Endothelial cell of umbilical vein (primary cell): ENCODE results near the gene GADD45G. TPM values are rescaled to one million over a fixed set of nuclear protein-coding genes. Genes with fewer than 3 reads are reported as not detected.
A peak's percentile ranks its signal among the peaks of the same experiment; 100 is the strongest.

Experiments
- Bru-seq: library from RNA; stranded (reverse); fragments of 400-500 nt; gene quantifications from one replicate; lab custom pipeline; 2021; lab: Mats Ljungman, UMichigan
- BruChase-seq, 2 experiments: library from RNA; stranded (reverse); fragments of 400-500 nt; gene quantifications; one replicate each; lab custom pipeline; 2021; lab: Mats Ljungman, UMichigan
- BruUV-seq: library from RNA; stranded (reverse); fragments of 400-500 nt; replicated peaks from 2 replicates; lab custom pipeline; 2021; lab: Mats Ljungman, UMichigan
- CTCF ChIA-PET: fragments of 300-600, 350-600 bp; sonication (Branson Sonifier 250); formaldehyde crosslinking; loops from one replicate; lab custom pipeline; 2021; ENCODE audit warnings: antibody characterized with exemption, inconsistent platforms; lab: Charles Lee
- POLR2A ChIA-PET: fragments of 300-600, 350-600 bp; sonication (Branson Sonifier 250); formaldehyde crosslinking; loops from one replicate; lab custom pipeline; 2021; ENCODE audit warnings: antibody characterized with exemption, inconsistent platforms; lab: Charles Lee
- DNase-seq: peaks from one replicate; pipeline ENCODE4 v3.0.0-alpha.2; 2011; ENCODE audit warnings: low read depth, low spot score
- FAIRE-seq: peaks from 2 replicates; lab custom pipeline; 2011; peaks lifted over from hg19 to GRCh38; lab: Jason Lieb, UNC
- H2AFZ ChIP-seq: 2 replicates; pipeline ENCODE4 v1.6.0; 2012; ENCODE audit warnings: low read depth, low read length, control low read depth, inconsistent platforms
- H3K27ac ChIP-seq: 2 replicates; pipeline ENCODE4 v1.5.1; 2011; ENCODE audit warnings: low read depth, mild to moderate bottlenecking, control low read depth, low read length, moderate library complexity; ENCODE audit not compliant: insufficient read depth
- H3K27me3 ChIP-seq, 2 experiments: 2 replicates each; pipeline versions ENCODE4 v1.6.0 to v1.6.1; 2011; ENCODE audit warnings: low read length in 2 of 2, mixed read lengths in 1 of 2; ENCODE audit not compliant: control insufficient read depth in 2 of 2, insufficient read depth in 2 of 2
- H3K36me3 ChIP-seq, 2 experiments: 2 replicates in 1 of 2; 3 replicates in 1 of 2; pipeline ENCODE4 v1.5.1; 2011; ENCODE audit warnings: low read length in 2 of 2, mild to moderate bottlenecking in 1 of 2, moderate library complexity in 1 of 2; ENCODE audit not compliant: control insufficient read depth in 2 of 2, insufficient read depth in 2 of 2; ENCODE audit errors: extremely low read depth in 1 of 2
- H3K4me1 ChIP-seq: 3 replicates; pipeline ENCODE4 v1.5.1; 2011; ENCODE audit warnings: mild to moderate bottlenecking, low read length; ENCODE audit not compliant: control insufficient read depth, insufficient read depth; ENCODE audit errors: extremely low read depth
- H3K4me2 ChIP-seq: 2 replicates; pipeline ENCODE4 v1.6.1; 2011; ENCODE audit warnings: low read length, control low read depth, mixed read lengths; ENCODE audit not compliant: insufficient read depth
- H3K4me3 ChIP-seq, 3 experiments: fragments of 200-600 bp in 1 of 3; sonication (generic), shearing (Covaris generic) in 1 of 3; replicated peaks in 1 of 3; 2 replicates each; pipeline ENCODE4 v1.5.1; 2011 to 2016; ENCODE audit warnings: control low read depth in 3 of 3, low read length in 3 of 3, mild to moderate bottlenecking in 2 of 3, inconsistent platforms in 1 of 3, low read depth in 1 of 3, moderate library complexity in 1 of 3; ENCODE audit not compliant: insufficient read depth in 1 of 3
- H3K79me2 ChIP-seq: 2 replicates; pipeline ENCODE4 v1.6.0; 2012; ENCODE audit warnings: low read length, inconsistent platforms; ENCODE audit not compliant: control insufficient read depth, insufficient read depth
- H3K9ac ChIP-seq: replicated peaks from 2 replicates; pipeline ENCODE3; 2011; ENCODE audit warnings: low read length, control low read depth; ENCODE audit not compliant: insufficient read depth; ENCODE audit errors: extremely low read depth
- H3K9me1 ChIP-seq: replicated peaks from 3 replicates; pipeline ENCODE4 v1.6.0; 2011; ENCODE audit warnings: mild to moderate bottlenecking, low read length; ENCODE audit not compliant: control insufficient read depth, insufficient read depth; ENCODE audit errors: extremely low read depth
- H3K9me3 ChIP-seq: replicated peaks from 2 replicates; pipeline ENCODE4 v1.5.1; 2012; ENCODE audit warnings: low read length, inconsistent platforms; ENCODE audit not compliant: control insufficient read depth, insufficient read depth
- H4K20me1 ChIP-seq: replicated peaks from 2 replicates; pipeline ENCODE3; 2011; ENCODE audit warnings: mild to moderate bottlenecking, low read length; ENCODE audit not compliant: control insufficient read depth, insufficient read depth; ENCODE audit errors: extremely low read depth
- MYC ChIP-seq: IDR thresholded peaks from one replicate; pipeline ENCODE4 v1.6.1; 2011; ENCODE audit warnings: mild to moderate bottlenecking, low read depth, low read length
- POLR2A ChIP-seq: IDR thresholded peaks from 2 replicates; pipeline ENCODE4 v1.6.1; 2012; ENCODE audit warnings: low read depth, mild to moderate bottlenecking, control low read depth, low read length
- dilution Hi-C: fragments of 300-500 bp; cut with MboI; formaldehyde crosslinking; loops from one replicate; pipeline ENCODE4 v1.15.0; 2019; ENCODE audit warnings: low sequenced_read_pairs; ENCODE audit not compliant: extremely low pct_ligation_motif_present
- intact Hi-C: fragments of 100-400 bp; cut with micrococcal nuclease; formaldehyde crosslinking; loops from one replicate; pipeline ENCODE4 v1.10.0; 2022
- long read RNA-seq: library from polyadenylated mRNA; stranded (forward); transcript quantifications from one replicate; pipeline ENCODE4 v2.0.0, GENCODE V29; 2021
- polyA minus RNA-seq, 3 experiments: library from RNA; depleted of rRNA, polyadenylated mRNA; stranded (reverse); fragments of >200 nt; gene quantifications; 1 replicate in 1 of 3; 2 replicates in 2 of 3; pipeline ENCODE4 v1.2.3, GENCODE V29; 2011
- polyA plus RNA-seq, 4 experiments: library from polyadenylated mRNA; depleted of rRNA in 3 of 4; stranded (reverse) in 3 of 4; unstranded in 1 of 4; fragments of >200 nt; gene quantifications; 2 replicates each; pipeline versions ENCODE4 v1.2.1 to v1.2.3, GENCODE V29; 2011 to 2012; ENCODE audit warnings: missing spikeins in 1 of 4
- total RNA-seq: library from RNA; stranded (reverse); gene quantifications from 2 replicates; pipeline ENCODE4 v1.2.3, GENCODE V29; 2021
- TF ChIP-seq, protein P1 (sequence below): IDR thresholded peaks from 2 replicates; pipeline ENCODE4 v1.6.1; 2011; ENCODE audit not compliant: insufficient read depth, insufficient read length

Gene GADD45G, protein sequence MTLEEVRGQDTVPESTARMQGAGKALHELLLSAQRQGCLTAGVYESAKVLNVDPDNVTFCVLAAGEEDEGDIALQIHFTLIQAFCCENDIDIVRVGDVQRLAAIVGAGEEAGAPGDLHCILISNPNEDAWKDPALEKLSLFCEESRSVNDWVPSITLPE
- total RNA-seq (0.64 and 1.0 TPM in 2 replicates), polyA plus RNA-seq (0.44 and 0.46 TPM in 2 replicates), polyA minus RNA-seq (not detected in 2 replicates), Bru-seq, nascent RNA (percentile 41 among the genes with signal in this experiment), BruChase-seq, experiment 1, labeled RNA remaining after a 6-hour chase (percentile 26 among the genes with signal in this experiment), BruChase-seq, experiment 2, labeled RNA remaining after a 2-hour chase (percentile 37 among the genes with signal in this experiment)
- polyA plus RNA-seq (2011; cell fraction: cytosol; rRNA removed) = 0.22 and 0.28 TPM in 2 replicates
- polyA plus RNA-seq (2011; cell fraction: nucleus; rRNA removed) = 0.14 and 0.37 TPM in 2 replicates
- 0.27 TPM in 2 replicates for polyA plus RNA-seq (2012)
- polyA minus RNA-seq (2011; cell fraction: cytosol; rRNA and poly(A)+ RNA removed) = not detected
- 0.48 TPM in 1 of 2 replicates, not detected in the other for polyA minus RNA-seq (2011; cell fraction: nucleus; rRNA and poly(A)+ RNA removed)
- long read RNA-seq, partial matches to known transcripts = 0 of 2 reads
- long read RNA-seq, other reads (novel, unspliced or antisense) = 1 of 2 reads

DNA sequence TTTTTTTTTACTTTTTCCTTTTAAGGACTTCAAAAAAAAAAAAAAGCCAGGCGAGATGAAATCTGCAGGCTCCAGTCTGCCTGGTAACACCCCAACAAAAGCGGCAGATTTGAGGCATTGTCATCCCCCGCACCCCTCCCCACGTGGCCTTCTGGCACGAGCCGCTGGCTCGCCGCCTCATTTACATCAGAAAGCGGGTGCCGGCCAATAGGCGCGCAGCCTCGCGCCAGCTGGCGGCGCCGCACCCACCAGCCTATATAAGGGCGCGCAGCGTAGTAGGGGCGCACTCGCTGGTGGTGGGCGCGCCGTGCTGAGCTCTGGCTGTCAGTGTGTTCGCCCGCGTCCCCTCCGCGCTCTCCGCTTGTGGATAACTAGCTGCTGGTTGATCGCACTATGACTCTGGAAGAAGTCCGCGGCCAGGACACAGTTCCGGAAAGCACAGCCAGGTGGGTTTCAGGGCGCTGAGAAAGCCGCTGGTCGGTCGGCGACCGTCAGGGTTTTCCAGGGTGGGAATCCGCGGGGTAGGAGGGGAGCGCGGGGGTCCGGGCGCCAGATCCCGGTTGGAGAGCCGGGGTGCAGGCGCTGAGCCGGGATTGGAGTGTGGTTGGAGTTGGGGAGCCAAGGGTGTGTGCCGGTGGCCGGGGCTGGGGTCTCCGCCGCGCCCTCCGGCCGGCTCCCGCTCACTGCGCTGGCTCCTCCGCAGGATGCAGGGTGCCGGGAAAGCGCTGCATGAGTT lies at the start of gene GADD45G:
TSS of gene GADD45G (plus strand) at position 284 of the 736 bp plus-strand sequence. CDS start at position 394, 110 bp downstream.
- POLR2A ChIA-PET = interaction anchor here (1.0 kb wide), 1 partner anchor 497 kb away, joined by 3 read pairs; no protein-coding TSS in a partner anchor
- FAIRE-seq (peak; percentile 67), DNase-seq (peak; percentile 61)
- Histone ChIP-seq H2AFZ (peak within 1 kb of the TSS; percentile 69), H3K27me3 (peaks cover 9 to 12% of the 10 kb centered on the region in 2 experiments), H3K79me2 (no peaks in the 10 kb centered on the region), H3K9ac (peak within 1 kb of the TSS; percentile 4), H3K9me1 (no peaks in the 10 kb centered on the region), H3K9me3 (no peaks in the 10 kb centered on the region), H3K27ac (no peak within 1 kb of the TSS), H4K20me1 (no peaks in the 10 kb centered on the region), H3K4me2 (peak within 1 kb of the TSS; percentile 56), H3K4me3 (peak within 1 kb of the TSS; percentile 24 to 60 (median 42)), H3K4me1 (peaks cover 34% of the 10 kb centered on the region), H3K36me3 (no peaks in the 10 kb centered on the region)
- BruUV-seq = no TSS peak
- TF ChIP-seq MYC (no peak), POLR2A (peak; percentile 82)
- TF ChIP-seq, protein P1, sequence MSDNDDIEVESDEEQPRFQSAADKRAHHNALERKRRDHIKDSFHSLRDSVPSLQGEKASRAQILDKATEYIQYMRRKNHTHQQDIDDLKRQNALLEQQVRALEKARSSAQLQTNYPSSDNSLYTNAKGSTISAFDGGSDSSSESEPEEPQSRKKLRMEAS = no peak
- intact Hi-C loops = loop anchor here (2.0 kb wide), 2 partner anchors 58 to 128 kb away; no protein-coding TSS in a partner anchor
- dilution Hi-C loops = no loop called here
- CTCF ChIA-PET = interaction anchor here (0.8 to 8.1 kb wide), 8 partner anchors 12 to 1858 kb away, joined by 3 to 373 read pairs (median 56); no protein-coding TSS in a partner anchor
